HG03378 (cell line): ENCODE measurements around the gene MAPK8IP1.

ENCODE experiments used
- ATAC-seq: cut with Tn5 transposase; IDR thresholded peaks from one replicate; pipeline ENCODE4 v1.9.1; 2021; ENCODE audit warnings: mild to moderate bottlenecking, moderate library complexity; ENCODE audit not compliant: unreplicated experiment

The MAPK8IP1 gene

DNA sequence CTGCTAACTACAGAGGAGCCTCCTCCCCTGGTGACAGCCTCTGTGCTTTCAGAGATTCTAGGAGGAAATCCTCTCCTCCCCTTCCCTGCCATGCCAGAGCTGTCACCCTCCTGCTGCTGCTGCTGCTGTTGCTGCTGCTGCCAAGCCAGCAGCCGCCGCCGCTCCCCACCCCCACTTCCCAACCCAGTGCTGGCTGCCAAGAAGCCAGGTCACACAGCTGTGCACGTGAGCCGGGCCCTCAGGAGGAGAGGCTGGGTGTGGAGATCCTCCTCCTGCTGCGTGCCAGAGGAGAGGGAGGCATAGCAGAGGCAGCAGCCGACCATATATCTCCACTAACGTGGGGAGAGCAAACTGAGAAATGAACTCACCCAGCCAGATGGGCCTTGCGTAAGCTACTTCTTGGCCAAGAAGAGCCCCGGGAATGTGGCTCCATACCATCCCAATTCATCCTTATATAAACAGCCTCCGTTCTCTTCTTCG, 25.8 kb upstream of the MAPK8IP1 start:
- ATAC-seq: no peak

GRCh38 chr11:45860348-45860747, 25.1 kb upstream of the MAPK8IP1 start:
- no peak for ATAC-seq

DNA sequence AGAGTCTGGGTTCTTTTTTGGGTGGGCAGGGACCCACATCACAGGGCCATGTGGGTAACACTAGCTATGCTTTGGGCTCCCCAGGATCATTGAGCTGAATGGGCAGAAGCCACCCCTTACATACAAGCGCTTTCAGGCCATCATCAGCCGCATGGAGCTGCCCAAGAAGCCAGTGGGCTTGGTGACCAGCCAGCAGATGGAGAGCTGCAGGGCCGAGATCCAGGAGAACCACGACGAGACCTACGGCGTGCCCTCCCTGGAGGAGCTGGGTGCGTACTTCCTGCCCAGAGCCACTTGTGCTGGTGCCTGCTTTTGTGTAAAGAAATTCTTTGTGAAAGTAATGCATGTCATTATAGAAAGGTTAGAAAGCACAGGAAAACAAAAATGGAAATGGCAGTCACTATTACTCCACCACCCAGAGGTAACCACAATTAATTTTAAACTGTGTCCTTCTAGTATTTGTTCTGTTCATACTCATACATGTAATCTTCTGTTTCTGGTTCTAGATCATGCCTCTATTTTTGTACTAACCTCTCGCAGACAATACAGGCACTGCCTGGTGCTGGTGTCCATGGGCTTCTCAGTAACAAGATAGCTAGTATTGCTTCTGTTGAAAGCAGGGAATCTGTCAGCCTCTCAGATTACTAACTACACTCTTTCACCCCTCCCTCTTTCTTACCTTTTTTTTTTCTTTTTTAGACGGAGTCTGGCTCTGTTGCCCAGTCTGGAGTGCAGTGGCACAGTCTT, 24.5 kb upstream of the MAPK8IP1 start:
- no peak for ATAC-seq

GRCh38 chr11:45864041-45864440, 21.4 kb upstream of the MAPK8IP1 start:
- no peak for ATAC-seq

DNA sequence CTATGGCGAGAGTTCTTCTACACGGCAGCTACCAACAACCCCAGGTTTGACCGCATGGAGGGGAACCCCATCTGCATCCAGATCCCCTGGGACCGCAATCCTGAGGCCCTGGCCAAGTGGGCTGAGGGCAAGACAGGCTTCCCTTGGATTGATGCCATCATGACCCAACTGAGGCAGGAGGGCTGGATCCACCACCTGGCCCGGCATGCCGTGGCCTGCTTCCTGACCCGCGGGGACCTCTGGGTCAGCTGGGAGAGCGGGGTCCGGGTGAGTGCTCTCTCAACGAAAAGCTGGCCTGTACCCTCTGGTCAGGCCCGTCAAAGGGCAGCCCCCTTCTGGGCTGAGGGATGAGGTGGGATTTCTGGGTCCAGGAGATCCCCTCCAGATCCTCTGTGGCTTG, 15.9 kb upstream of the MAPK8IP1 start:
- ATAC-seq: no peak

DNA sequence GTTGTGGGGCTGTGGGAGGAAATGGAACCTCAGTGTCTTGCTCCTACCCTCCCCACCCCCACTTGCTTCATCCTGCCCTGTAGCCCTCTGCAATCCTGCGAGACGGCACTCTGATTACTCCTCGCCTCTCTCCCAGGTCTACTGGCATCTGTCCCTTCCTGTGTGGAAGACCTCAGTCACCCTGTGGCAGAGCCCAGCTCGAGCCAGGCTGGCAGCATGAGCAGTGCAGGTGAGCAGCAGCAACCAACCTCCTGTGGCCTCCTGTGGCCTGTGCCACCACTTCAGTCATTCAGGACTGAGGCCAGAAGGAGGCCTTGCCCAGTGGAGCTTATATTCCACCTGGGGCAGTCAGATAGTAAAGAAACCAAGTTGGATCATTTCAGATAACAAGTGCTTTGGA, 14.7 kb upstream of the MAPK8IP1 start:
- no peak for ATAC-seq

DNA sequence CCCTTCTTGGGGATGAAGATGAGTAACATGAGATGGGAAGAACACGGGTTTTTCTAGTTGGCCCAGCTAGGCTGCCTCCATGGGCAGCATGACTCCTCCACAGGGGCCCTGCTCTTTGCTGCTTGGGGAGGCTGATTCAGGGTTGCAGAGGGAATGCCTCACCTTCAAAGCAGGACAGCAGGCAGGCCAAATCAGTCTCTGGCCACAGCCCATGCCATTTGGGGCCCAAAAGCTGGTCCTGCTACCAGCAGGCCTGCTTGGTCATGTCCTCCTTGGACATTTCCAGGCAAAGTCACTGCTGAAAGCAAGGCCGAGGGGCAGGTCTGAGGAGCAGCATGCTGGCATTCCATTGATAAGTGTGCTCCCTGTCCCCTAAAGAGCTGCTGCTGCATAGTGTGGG, 13.8 kb upstream of the MAPK8IP1 start:
- ATAC-seq: no peak

- ATAC-seq: no peak
Measured at GRCh38 chr11:45872651-45873356, 12.6 kb upstream of the MAPK8IP1 start.

- ATAC-seq: no peak
Measured at GRCh38 chr11:45876401-45876800, 9.1 kb upstream of the MAPK8IP1 start.

- no peak for ATAC-seq
Measured at GRCh38 chr11:45877221-45877620, 8.2 kb upstream of the MAPK8IP1 start.

- ATAC-seq: no peak
Measured at GRCh38 chr11:45877845-45878244, 7.6 kb upstream of the MAPK8IP1 start.

DNA sequence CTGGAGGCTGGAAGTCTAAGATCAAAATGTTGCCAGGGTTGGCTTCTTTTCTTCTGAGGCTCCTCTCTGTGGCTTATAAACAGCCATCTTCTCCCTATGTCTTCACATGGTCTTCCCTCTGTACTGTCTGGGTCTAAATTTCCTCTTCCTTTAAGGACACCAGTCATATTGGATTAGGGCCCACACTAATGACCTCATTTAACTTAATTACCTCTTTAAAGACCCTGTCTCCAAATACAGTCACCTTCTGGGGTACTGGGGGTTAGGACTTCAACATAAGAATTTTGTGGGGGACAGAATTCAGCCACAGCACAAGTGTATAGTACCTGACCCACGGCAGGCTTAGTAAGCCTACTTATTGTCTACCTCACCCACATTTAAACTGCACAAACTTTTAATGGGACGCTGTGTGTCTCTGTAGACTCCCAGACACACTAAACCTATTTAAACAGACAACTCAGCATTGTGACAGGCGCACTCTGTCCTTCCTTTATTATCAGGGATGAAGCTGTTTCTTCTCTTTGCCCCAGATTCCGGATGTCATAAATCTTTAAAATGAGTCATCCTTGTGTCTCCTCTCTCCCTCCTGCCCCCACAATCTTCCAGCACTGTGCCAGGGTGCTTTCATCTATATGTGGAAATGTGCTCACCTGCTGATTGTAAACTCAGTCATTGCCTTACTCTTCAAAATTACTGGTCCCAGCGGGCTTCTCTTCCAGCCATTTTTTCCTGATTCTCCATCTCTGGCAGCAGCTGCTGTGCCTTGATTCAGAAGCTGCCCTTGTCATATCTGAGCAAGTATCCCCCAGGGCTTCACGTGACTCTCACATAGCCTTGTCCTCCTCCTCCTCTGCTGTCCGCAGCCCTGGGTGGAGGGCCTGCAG, 5.4 kb upstream of the MAPK8IP1 start:
- ATAC-seq: no peak

GRCh38 chr11:45880772-45881570, 4.5 kb upstream of the MAPK8IP1 start:
- no peak for ATAC-seq

- no peak for ATAC-seq
Measured at GRCh38 chr11:45881708-45882368, 3.6 kb upstream of the MAPK8IP1 start.

DNA sequence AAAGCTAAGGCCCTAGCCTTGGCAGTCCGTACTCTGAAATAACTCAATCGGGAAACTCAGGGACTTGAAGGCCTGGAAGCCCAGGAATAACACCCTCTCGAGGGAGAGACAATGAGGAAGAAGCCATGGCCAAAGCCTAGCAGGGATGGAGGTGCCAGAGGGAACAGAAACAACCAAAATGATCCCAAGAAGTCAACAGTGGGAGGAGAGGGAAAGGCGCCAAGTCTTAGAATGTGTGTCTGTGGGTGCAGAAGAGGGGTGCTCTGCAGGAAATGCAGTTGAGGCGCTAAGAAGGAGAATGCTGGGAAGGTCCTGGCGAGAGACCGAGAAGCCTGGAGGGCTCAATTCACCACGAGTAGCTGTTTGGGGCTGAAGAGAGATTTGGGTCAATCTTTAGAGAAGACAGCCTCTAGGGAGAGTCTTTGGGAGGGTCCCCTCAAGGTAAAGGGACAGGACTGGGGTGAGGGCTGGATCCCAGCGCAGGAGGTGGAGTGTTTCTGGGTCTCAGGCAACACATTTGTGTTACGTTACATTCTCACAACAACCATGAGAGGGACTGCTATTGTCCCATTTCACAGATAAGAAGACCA, 760 bp upstream of the MAPK8IP1 start:
- ATAC-seq: no peak

DNA sequence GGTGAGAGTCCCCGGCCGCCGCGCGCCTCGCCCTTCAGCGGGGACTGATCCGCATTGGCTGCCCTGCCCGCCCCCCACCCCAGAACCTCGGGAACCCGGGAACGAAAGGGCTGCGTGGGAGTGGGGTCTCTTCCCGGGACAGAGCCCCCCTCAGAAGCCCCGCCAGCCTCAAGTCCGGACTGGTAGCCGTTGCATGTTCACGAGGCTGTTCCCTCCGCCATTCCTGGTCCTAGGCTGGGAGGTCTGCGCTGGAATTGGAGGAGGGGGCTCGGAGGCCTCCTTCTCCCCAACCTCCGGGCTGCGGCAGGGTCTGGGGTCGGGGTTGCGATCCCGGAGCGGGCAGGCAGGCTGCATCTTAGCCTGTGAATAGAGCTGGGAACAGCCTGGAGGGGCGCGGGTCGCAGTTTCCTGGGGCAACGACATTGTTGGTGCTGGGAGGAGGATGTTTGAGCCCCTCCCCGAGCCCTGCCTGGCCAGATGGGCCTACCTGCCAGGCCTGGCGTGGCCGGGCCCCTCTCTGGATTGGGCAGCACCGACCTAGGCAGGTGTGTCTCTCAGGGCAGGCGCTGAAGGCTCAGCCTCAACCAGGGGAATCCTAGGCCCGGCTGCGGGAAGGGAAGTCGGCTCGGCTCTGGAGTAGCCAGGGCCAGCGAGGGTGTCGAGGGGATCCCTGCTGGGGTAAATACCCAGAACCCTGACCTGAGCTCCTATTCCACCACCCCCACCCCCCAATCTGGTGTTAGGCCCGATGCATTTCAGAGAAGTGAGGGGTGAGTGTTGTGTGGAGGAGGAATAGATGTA, 670 bp downstream of the MAPK8IP1 start:
- no peak for ATAC-seq

DNA sequence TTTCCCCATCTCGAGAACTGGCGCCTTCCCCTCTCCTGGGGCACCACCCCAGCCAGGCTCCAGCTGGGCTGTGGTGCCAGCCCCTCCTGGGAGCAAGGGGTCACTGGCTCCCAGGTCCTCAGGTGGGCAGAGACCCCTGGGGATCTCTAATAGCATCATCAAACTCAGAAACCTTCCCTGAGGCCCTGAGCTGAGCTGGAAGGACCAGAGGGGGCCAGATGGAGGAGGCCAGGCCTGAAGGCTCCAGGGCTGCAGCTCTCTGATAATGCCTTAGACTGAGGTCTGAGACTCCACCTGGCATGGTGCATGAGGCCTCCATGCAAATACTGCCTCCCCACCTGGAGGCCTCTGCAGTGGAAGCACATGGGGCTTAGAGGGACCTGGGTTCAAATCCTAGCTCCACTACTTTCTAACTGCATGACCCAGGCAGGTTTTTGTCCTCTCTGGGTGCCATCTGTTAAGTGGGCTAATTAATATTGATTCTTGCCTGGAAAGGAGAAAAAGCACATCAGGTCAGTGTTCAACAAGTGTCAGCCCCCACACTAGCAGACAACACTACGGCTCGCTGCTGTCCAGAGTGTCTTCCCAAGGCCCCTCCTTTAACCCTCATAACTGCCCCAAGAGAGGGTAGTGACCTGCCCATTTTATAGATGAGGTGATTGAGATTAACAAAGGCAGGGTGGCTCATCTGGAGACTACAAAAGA, 1.5 kb downstream of the MAPK8IP1 start:
- no peak for ATAC-seq

- ATAC-seq: no peak
Measured at GRCh38 chr11:45887587-45887986, 2.1 kb downstream of the MAPK8IP1 start.
